Endothelial cell of umbilical vein (primary cell): ENCODE measurements around the gene ASB10. TPM values are rescaled to one million over a fixed set of nuclear protein-coding genes. Genes with fewer than 3 reads are reported as not detected.

ENCODE experiments used
- BruUV-seq: library from RNA; stranded (reverse); fragments of 400-500 nt; replicated peaks from 2 replicates; lab custom pipeline; 2021; lab: Mats Ljungman, UMichigan
- CTCF ChIA-PET: fragments of 300-600, 350-600 bp; sonication (Branson Sonifier 250); formaldehyde crosslinking; loops from one replicate; lab custom pipeline; 2021; ENCODE audit warnings: antibody characterized with exemption, inconsistent platforms; lab: Charles Lee
- POLR2A ChIA-PET: fragments of 300-600, 350-600 bp; sonication (Branson Sonifier 250); formaldehyde crosslinking; loops from one replicate; lab custom pipeline; 2021; ENCODE audit warnings: antibody characterized with exemption, inconsistent platforms; lab: Charles Lee
- DNase-seq: peaks from one replicate; pipeline ENCODE4 v3.0.0-alpha.2; 2011; ENCODE audit warnings: low read depth, low spot score
- FAIRE-seq: peaks from 2 replicates; lab custom pipeline; 2011; peaks lifted over from hg19 to GRCh38; lab: Jason Lieb, UNC
- H2AFZ ChIP-seq: 2 replicates; pipeline ENCODE4 v1.6.0; 2012; ENCODE audit warnings: low read depth, low read length, control low read depth, inconsistent platforms
- H3K27ac ChIP-seq: 2 replicates; pipeline ENCODE4 v1.5.1; 2011; ENCODE audit warnings: low read depth, mild to moderate bottlenecking, control low read depth, low read length, moderate library complexity; ENCODE audit not compliant: insufficient read depth
- H3K27me3 ChIP-seq, 2 experiments: 2 replicates each; pipeline versions ENCODE4 v1.6.0 to v1.6.1; 2011; ENCODE audit warnings: low read length in 2 of 2, mixed read lengths in 1 of 2; ENCODE audit not compliant: control insufficient read depth in 2 of 2, insufficient read depth in 2 of 2
- H3K36me3 ChIP-seq, 2 experiments: 2 replicates in 1 of 2; 3 replicates in 1 of 2; pipeline ENCODE4 v1.5.1; 2011; ENCODE audit warnings: low read length in 2 of 2, mild to moderate bottlenecking in 1 of 2, moderate library complexity in 1 of 2; ENCODE audit not compliant: control insufficient read depth in 2 of 2, insufficient read depth in 2 of 2; ENCODE audit errors: extremely low read depth in 1 of 2
- H3K4me1 ChIP-seq: 3 replicates; pipeline ENCODE4 v1.5.1; 2011; ENCODE audit warnings: mild to moderate bottlenecking, low read length; ENCODE audit not compliant: control insufficient read depth, insufficient read depth; ENCODE audit errors: extremely low read depth
- H3K4me2 ChIP-seq: 2 replicates; pipeline ENCODE4 v1.6.1; 2011; ENCODE audit warnings: low read length, control low read depth, mixed read lengths; ENCODE audit not compliant: insufficient read depth
- H3K4me3 ChIP-seq, 3 experiments: fragments of 200-600 bp in 1 of 3; sonication (generic), shearing (Covaris generic) in 1 of 3; replicated peaks in 1 of 3; 2 replicates each; pipeline ENCODE4 v1.5.1; 2011 to 2016; ENCODE audit warnings: control low read depth in 3 of 3, low read length in 3 of 3, mild to moderate bottlenecking in 2 of 3, inconsistent platforms in 1 of 3, low read depth in 1 of 3, moderate library complexity in 1 of 3; ENCODE audit not compliant: insufficient read depth in 1 of 3
- H3K79me2 ChIP-seq: 2 replicates; pipeline ENCODE4 v1.6.0; 2012; ENCODE audit warnings: low read length, inconsistent platforms; ENCODE audit not compliant: control insufficient read depth, insufficient read depth
- H3K9ac ChIP-seq: replicated peaks from 2 replicates; pipeline ENCODE3; 2011; ENCODE audit warnings: low read length, control low read depth; ENCODE audit not compliant: insufficient read depth; ENCODE audit errors: extremely low read depth
- H3K9me1 ChIP-seq: replicated peaks from 3 replicates; pipeline ENCODE4 v1.6.0; 2011; ENCODE audit warnings: mild to moderate bottlenecking, low read length; ENCODE audit not compliant: control insufficient read depth, insufficient read depth; ENCODE audit errors: extremely low read depth
- H3K9me3 ChIP-seq: replicated peaks from 2 replicates; pipeline ENCODE4 v1.5.1; 2012; ENCODE audit warnings: low read length, inconsistent platforms; ENCODE audit not compliant: control insufficient read depth, insufficient read depth
- H4K20me1 ChIP-seq: replicated peaks from 2 replicates; pipeline ENCODE3; 2011; ENCODE audit warnings: mild to moderate bottlenecking, low read length; ENCODE audit not compliant: control insufficient read depth, insufficient read depth; ENCODE audit errors: extremely low read depth
- CTCF ChIP-seq, 2 donors: IDR thresholded peaks; 1 replicate in 1 of 2; 2 replicates in 1 of 2; pipeline ENCODE4 v1.5.1; 2011; ENCODE audit warnings: low read length in 2 of 2, mild to moderate bottlenecking in 2 of 2, moderate library complexity in 2 of 2, control low read depth in 1 of 2, inconsistent platforms in 1 of 2, low read depth in 1 of 2; ENCODE audit not compliant: insufficient read depth in 1 of 2; ENCODE audit errors: extremely low read depth in 1 of 2
- EZH2 ChIP-seq: IDR thresholded peaks from 2 replicates; pipeline ENCODE4 v1.6.1; 2012; ENCODE audit warnings: borderline replicate concordance, low read depth, mild to moderate bottlenecking, moderate library complexity, low read length, inconsistent platforms; ENCODE audit not compliant: severe bottlenecking
- FOS ChIP-seq: IDR thresholded peaks from 2 replicates; pipeline ENCODE4 v1.6.1; 2011; ENCODE audit warnings: mild to moderate bottlenecking, low read length, moderate library complexity, borderline replicate concordance; ENCODE audit not compliant: insufficient read depth
- GATA2 ChIP-seq: IDR thresholded peaks from 2 replicates; pipeline ENCODE4 v1.7.0; 2011; ENCODE audit warnings: low read depth, mild to moderate bottlenecking, moderate library complexity, mixed read lengths, low read length; ENCODE audit not compliant: insufficient read length, insufficient read depth
- JUN ChIP-seq: IDR thresholded peaks from 2 replicates; pipeline ENCODE4 v1.6.1; 2011; ENCODE audit warnings: borderline replicate concordance, low read depth; ENCODE audit not compliant: insufficient read length, insufficient read depth
- MAX ChIP-seq: IDR thresholded peaks from 2 replicates; pipeline ENCODE4 v1.6.1; 2011; ENCODE audit not compliant: insufficient read depth, insufficient read length
- MYC ChIP-seq: IDR thresholded peaks from one replicate; pipeline ENCODE4 v1.6.1; 2011; ENCODE audit warnings: mild to moderate bottlenecking, low read depth, low read length
- POLR2A ChIP-seq: IDR thresholded peaks from 2 replicates; pipeline ENCODE4 v1.6.1; 2012; ENCODE audit warnings: low read depth, mild to moderate bottlenecking, control low read depth, low read length
- POLR2AphosphoS5 ChIP-seq: IDR thresholded peaks from 2 replicates; pipeline ENCODE4 v1.6.1; 2012; ENCODE audit warnings: low read depth, mild to moderate bottlenecking, control low read depth, low read length, moderate library complexity; ENCODE audit not compliant: insufficient read depth
- dilution Hi-C: fragments of 300-500 bp; cut with MboI; formaldehyde crosslinking; loops from one replicate; pipeline ENCODE4 v1.15.0; 2019; ENCODE audit warnings: low sequenced_read_pairs; ENCODE audit not compliant: extremely low pct_ligation_motif_present
- intact Hi-C: fragments of 100-400 bp; cut with micrococcal nuclease; formaldehyde crosslinking; loops from one replicate; pipeline ENCODE4 v1.10.0; 2022
- polyA plus RNA-seq, 4 experiments: library from polyadenylated mRNA; depleted of rRNA in 3 of 4; stranded (reverse) in 3 of 4; unstranded in 1 of 4; fragments of >200 nt; gene quantifications; 2 replicates each; pipeline versions ENCODE4 v1.2.1 to v1.2.3, GENCODE V29; 2011 to 2012; ENCODE audit warnings: missing spikeins in 1 of 4
- total RNA-seq: library from RNA; stranded (reverse); gene quantifications from 2 replicates; pipeline ENCODE4 v1.2.3, GENCODE V29; 2021

The ASB10 gene
- total and polyA plus RNA-seq, 2 donors (not counting 3 experiments of a cell fraction or from before 2014, with no cell fraction given): not detected

GRCh38 chr7:151134743-151135524 lies 52.1 kb downstream of the ASB10 start:
- H2AFZ ChIP-seq: no peak overlapping the region
- FAIRE-seq (no peak), DNase-seq (no peak)
- H4K20me1 ChIP-seq: no peaks in the 10 kb centered on the region
- H3K4me2 ChIP-seq: no peak overlapping the region
- peaks cover 9 to 72% of the 10 kb centered on the region in 2 experiments for H3K36me3 ChIP-seq
- H3K79me2 ChIP-seq: no peaks in the 10 kb centered on the region
- ChIA-PET POLR2A (no interaction called here), CTCF (interaction anchor here (1.5 kb wide), 1 partner anchor 11 kb away, joined by 9 read pairs; no protein-coding TSS in a partner anchor)
- TF ChIP-seq POLR2A: no peak
- no peak for TF ChIP-seq FOS
- no peak for TF ChIP-seq POLR2AphosphoS5
- TF ChIP-seq GATA2: no peak
- TF ChIP-seq JUN: no peak
- TF ChIP-seq EZH2: no peak
- no peak for TF ChIP-seq MYC
- no peak for TF ChIP-seq CTCF (IDR thresholded peaks at IDR 0.05; ENCODE audit: extremely low read depth in 1 of 2, insufficient read depth in 1 of 2, low read depth in 1 of 2, low read length in 2 of 2)
- TF ChIP-seq MAX: no peak
- no peaks in the 10 kb centered on the region for H3K4me1 ChIP-seq
- no TSS peak for BruUV-seq
- H3K9ac ChIP-seq: no peak overlapping the region
- H3K27ac ChIP-seq: no peak overlapping the region
- intact Hi-C loops: no loop called here
- H3K9me3 ChIP-seq: no peaks in the 10 kb centered on the region
- H3K27me3 ChIP-seq: no peaks in the 10 kb centered on the region
- no peaks in the 10 kb centered on the region for H3K9me1 ChIP-seq
- dilution Hi-C loops: no loop called here
- H3K4me3 ChIP-seq: no peak overlapping the region
